A549 treated with RU486 at 1 μM for 4 hours (cell line): ENCODE measurements around the gene GLUD2. TPM values are rescaled to one million over a fixed set of nuclear protein-coding genes. Genes with fewer than 3 reads are reported as not detected.

Experiments
- total RNA-seq: library from RNA; stranded (reverse); fragments of 200-300 nt; extraction: Qiagen RNA extraction; gene quantifications from 5 replicates; pipeline ENCODE4 v1.2.3, GENCODE V29; 2022; ENCODE audit warnings: low read depth

The GLUD2 gene
- 1.6 to 3.2 TPM (median 3.2 TPM) in 5 replicates for total RNA-seq

GRCh38 chrX:121047441-121048419 is at the start of gene GLUD2:
Gene GLUD2, plus strand, starts transcription at chrX:121047610. Its CDS starts 75 bp downstream, at chrX:121047685.

Other genes with a start within 250 kb of the GLUD2 start
- gene CT47B1, start 171.7 kb upstream of the GLUD2 start, total RNA-seq, result not detected in 5 replicates
- gene CT47A11, start 110.5 kb upstream of the GLUD2 start, total RNA-seq, result not detected in 5 replicates
- gene CT47A10, start 105.6 kb upstream of the GLUD2 start, total RNA-seq, result not detected in 5 replicates
- gene CT47A9, start 100.7 kb upstream of the GLUD2 start, total RNA-seq, result not detected in 5 replicates
- not detected in 5 replicates for gene CT47A8, start 95.9 kb upstream of the GLUD2 start, total RNA-seq
- gene CT47A7, start 91.0 kb upstream of the GLUD2 start, total RNA-seq, result not detected in 5 replicates
- gene CT47A6, start 86.1 kb upstream of the GLUD2 start, total RNA-seq, result not detected in 5 replicates
- gene CT47A5, start 81.3 kb upstream of the GLUD2 start, total RNA-seq, result not detected in 5 replicates
- not detected in 5 replicates for gene CT47A4, start 76.4 kb upstream of the GLUD2 start, total RNA-seq
- gene CT47A3, start 71.5 kb upstream of the GLUD2 start, total RNA-seq, result not detected in 5 replicates
- gene CT47A2, start 66.7 kb upstream of the GLUD2 start, total RNA-seq, result not detected in 5 replicates
- gene CT47A1, start 61.9 kb upstream of the GLUD2 start, total RNA-seq, result not detected in 5 replicates